ENCODE results near the gene PLEKHG4B.

DNA sequence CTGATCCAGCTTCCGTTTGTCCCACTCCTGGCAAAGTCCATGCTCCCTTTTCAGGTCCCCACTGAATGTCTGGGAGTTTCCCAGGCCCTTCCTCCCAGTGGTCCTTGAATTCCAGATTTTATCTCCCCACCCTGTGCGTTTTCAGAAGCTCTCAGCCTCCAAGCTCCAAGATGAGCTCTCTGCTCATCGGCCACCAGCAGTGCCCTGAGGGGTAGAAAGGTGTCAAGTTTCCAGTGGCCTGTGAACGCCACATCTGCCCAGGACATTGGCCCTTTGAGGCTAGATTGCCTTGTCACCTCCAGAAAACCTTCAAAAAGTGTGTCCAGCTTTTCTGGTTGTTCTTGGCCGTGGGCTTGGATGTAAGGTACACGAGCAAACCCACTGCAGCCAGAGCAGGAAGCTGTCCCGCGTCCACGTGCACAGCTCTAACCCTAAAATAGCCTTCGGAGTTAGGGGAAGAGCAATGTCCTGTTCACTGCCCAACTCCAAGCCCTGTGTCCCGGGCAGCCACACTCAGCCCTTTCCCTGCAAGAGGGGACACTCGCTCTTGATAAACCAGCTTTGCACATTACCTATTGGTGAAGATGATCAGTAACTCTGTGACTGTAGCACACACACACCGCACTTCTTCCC lies 88.4 kb downstream of the PLEKHG4B start:
- TF ChIP-seq, protein P1, sequence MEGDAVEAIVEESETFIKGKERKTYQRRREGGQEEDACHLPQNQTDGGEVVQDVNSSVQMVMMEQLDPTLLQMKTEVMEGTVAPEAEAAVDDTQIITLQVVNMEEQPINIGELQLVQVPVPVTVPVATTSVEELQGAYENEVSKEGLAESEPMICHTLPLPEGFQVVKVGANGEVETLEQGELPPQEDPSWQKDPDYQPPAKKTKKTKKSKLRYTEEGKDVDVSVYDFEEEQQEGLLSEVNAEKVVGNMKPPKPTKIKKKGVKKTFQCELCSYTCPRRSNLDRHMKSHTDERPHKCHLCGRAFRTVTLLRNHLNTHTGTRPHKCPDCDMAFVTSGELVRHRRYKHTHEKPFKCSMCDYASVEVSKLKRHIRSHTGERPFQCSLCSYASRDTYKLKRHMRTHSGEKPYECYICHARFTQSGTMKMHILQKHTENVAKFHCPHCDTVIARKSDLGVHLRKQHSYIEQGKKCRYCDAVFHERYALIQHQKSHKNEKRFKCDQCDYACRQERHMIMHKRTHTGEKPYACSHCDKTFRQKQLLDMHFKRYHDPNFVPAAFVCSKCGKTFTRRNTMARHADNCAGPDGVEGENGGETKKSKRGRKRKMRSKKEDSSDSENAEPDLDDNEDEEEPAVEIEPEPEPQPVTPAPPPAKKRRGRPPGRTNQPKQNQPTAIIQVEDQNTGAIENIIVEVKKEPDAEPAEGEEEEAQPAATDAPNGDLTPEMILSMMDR (IDR thresholded peaks at IDR 0.05; ENCODE audit: poor library complexity, severe bottlenecking) = no peak
- TF ChIP-seq EZH2 (IDR thresholded peaks at IDR 0.05; ENCODE audit: borderline replicate concordance, insufficient read depth, low read length, poor library complexity, severe bottlenecking) (no peak), POLR2AphosphoS5 (IDR thresholded peaks at IDR 0.05) (no peak)
- TF ChIP-seq, protein P2, sequence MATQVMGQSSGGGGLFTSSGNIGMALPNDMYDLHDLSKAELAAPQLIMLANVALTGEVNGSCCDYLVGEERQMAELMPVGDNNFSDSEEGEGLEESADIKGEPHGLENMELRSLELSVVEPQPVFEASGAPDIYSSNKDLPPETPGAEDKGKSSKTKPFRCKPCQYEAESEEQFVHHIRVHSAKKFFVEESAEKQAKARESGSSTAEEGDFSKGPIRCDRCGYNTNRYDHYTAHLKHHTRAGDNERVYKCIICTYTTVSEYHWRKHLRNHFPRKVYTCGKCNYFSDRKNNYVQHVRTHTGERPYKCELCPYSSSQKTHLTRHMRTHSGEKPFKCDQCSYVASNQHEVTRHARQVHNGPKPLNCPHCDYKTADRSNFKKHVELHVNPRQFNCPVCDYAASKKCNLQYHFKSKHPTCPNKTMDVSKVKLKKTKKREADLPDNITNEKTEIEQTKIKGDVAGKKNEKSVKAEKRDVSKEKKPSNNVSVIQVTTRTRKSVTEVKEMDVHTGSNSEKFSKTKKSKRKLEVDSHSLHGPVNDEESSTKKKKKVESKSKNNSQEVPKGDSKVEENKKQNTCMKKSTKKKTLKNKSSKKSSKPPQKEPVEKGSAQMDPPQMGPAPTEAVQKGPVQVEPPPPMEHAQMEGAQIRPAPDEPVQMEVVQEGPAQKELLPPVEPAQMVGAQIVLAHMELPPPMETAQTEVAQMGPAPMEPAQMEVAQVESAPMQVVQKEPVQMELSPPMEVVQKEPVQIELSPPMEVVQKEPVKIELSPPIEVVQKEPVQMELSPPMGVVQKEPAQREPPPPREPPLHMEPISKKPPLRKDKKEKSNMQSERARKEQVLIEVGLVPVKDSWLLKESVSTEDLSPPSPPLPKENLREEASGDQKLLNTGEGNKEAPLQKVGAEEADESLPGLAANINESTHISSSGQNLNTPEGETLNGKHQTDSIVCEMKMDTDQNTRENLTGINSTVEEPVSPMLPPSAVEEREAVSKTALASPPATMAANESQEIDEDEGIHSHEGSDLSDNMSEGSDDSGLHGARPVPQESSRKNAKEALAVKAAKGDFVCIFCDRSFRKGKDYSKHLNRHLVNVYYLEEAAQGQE (IDR thresholded peaks at IDR 0.05; ENCODE audit: borderline replicate concordance) = no peak
